ENCODE measurements around the gene PDE1C. TPM values are rescaled to one million over a fixed set of nuclear protein-coding genes. Genes with fewer than 3 reads are reported as not detected.

PDE1C gene
- total RNA-seq, 3 donors from 2014 or later = not detected

DNA sequence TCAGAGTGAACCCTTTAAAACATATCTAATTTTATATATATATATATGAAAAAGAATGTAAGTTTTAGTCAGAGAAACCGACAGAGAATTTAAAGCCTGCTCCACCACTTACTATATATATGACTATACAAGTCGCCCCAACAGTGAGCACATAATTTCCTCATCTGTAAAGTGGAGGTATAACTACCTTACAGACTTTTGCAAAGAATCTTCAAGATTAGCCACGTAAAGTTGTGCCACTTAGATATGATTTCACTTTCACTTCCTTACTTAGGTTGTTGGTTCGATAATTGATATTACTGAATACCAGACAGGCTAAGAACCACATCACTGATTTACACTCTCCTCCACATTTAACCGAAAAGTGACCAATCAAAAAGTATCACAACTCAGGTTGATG, 94.7 kb downstream of the PDE1C start:
- H3K9me3 Mint-ChIP-seq = peaks cover 15% of the 10 kb centered on the region
- H3K4me1 Mint-ChIP-seq (ENCODE audit: low read depth) = no peaks in the 10 kb centered on the region
- H3K36me3 Mint-ChIP-seq (ENCODE audit: insufficient read depth) = no peaks in the 10 kb centered on the region
- DNase-seq (no peak), ATAC-seq (no peak)
- H3K27me3 Mint-ChIP-seq (ENCODE audit: low read depth) = no peaks in the 10 kb centered on the region
- H3K4me3 Mint-ChIP-seq = no peak overlapping the region

DNA sequence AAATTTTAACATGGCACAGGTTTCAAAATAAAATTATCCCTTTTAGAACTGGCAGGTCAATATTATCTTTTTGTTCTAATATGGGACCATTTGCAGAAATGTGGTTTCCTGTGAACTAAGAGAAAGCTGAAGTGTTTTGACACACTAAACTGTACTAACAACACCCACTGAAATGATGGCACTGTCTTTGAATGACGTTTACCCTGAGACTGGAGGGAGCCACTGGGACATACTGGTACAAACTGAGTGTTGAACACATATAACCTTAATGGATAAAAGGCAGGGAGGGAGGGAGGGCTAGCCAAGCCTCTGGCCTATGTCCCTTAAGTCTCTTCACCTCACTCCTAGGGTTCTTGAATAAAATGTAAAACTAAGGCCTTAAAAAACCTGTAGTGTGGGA, 95.9 kb downstream of the PDE1C start:
- H3K4me1 Mint-ChIP-seq (ENCODE audit: low read depth) = no peaks in the 10 kb centered on the region
- H3K36me3 Mint-ChIP-seq (ENCODE audit: insufficient read depth) = no peaks in the 10 kb centered on the region
- ATAC-seq = no peak
- H3K27me3 Mint-ChIP-seq (ENCODE audit: low read depth) = no peaks in the 10 kb centered on the region
- no peak for DNase-seq
- peaks cover 18% of the 10 kb centered on the region for H3K9me3 Mint-ChIP-seq
- no peak overlapping the region for H3K4me3 Mint-ChIP-seq

DNA sequence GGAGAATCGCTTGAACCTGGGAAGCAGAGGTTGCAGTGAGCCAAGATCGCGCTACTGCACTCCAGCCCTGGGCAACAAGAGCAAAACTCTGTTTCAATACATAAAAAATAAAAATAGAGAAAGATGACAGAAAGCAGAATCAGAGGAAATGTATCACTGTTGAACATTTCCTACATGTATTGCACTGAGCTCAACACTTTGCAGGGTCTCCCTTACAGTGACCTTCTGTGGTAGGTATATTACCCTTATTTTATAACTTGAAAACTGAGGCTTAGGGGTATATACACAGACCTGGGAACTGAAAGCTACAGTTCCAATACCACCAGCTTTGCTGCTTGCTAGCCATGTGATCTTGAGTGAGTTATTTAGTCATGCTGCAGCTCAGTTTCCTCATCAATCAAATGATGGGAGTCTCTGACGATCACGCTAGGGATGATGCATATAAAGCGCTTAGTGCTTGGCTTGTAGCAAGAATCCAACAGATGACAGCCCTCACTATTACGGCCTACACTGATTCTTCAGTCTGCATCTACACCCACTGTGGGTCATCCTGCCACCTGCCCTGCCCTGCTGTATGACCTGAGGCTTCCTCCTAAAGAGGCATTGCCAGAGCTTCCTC, 99.0 kb downstream of the PDE1C start:
- H3K4me1 Mint-ChIP-seq (ENCODE audit: low read depth) = no peaks in the 10 kb centered on the region

DNA sequence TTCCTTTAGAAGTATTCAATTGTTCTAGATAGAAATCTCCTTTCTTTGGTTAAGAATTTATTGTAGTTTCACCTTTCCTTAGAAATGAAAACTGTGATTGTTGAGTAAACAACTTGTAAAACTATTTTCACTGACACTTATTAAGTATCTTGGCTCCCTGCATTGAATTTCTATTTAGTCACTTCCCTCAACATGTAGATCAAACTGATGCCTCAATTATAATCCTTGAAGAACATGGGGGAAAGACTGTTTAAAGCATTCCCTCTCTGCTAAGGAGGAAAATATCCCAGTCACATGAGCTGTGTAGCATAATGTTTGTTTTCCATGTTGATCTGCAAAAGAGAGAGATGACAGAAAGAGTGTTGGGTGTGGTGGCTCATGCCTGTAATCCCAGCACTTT, 99.7 kb downstream of the PDE1C start:
- ATAC-seq = no peak
- Mint-ChIP-seq H3K9me3 (peaks cover 6% of the 10 kb centered on the region), H3K4me3 (no peak overlapping the region), H3K36me3 (ENCODE audit: insufficient read depth) (no peaks in the 10 kb centered on the region), H3K27me3 (ENCODE audit: low read depth) (no peaks in the 10 kb centered on the region), H3K4me1 (ENCODE audit: low read depth) (no peaks in the 10 kb centered on the region)
- no peak for DNase-seq

More for the DNA sequence above, 99.0 kb downstream of the PDE1C start:
- DNase-seq (no peak), ATAC-seq (no peak)
- no peaks in the 10 kb centered on the region for H3K36me3 Mint-ChIP-seq (ENCODE audit: insufficient read depth)
- H3K27me3 Mint-ChIP-seq (ENCODE audit: low read depth) = no peaks in the 10 kb centered on the region
- no peak overlapping the region for H3K4me3 Mint-ChIP-seq
- peaks cover 11% of the 10 kb centered on the region for H3K9me3 Mint-ChIP-seq

DNA sequence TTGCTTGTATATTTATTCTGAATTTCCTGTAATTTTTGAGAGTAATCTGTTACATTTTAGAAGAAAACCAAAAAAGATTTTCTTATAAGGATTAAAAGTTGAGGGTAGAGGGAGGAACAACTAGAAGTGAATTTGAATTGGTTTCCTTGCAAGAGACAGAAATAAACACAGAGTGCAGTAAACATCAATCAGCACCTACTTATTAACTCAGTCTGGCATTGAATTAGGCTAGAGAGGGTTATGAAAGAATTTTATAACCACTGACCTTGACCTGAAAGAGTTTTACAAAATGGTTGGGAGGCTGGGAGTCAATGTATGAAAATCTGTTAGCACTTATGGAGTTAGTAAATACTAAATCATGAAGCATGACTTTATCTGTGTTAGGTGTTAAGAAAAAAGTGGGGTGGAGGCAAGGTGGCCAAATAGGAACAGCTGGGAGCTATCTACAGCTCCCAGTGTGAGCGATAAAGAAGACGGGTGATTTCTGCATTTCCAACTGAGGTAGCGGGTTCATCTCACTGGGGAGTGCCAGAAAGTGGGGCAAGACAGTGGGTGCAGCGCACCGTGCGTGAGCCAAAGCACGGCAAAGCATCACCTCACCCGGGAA, 106.5 kb downstream of the PDE1C start:
- Mint-ChIP-seq H3K36me3 (ENCODE audit: insufficient read depth) (no peaks in the 10 kb centered on the region), H3K4me1 (ENCODE audit: low read depth) (no peaks in the 10 kb centered on the region), H3K4me3 (no peak overlapping the region), H3K27me3 (ENCODE audit: low read depth) (no peaks in the 10 kb centered on the region), H3K9me3 (no peaks in the 10 kb centered on the region)
- ATAC-seq (no peak), DNase-seq (no peak)

DNA sequence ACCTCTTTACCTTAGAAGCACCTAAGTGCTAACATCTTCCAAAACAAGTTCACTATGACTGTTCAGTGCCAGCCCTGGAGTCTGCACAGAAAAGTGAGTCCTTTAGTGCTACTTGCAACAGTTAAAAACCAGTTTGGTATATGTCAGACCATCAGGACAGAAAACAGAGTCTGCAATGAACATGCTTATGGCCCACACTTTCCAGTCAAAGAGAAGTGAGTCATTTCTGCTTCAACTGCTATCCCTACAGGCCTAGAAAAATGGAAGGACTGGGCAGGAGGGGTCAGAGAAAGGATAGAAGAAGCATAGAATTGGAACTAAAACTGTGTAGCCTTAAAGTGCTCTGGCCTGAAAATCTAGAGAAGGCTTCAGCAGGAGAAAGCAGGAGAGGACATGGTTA, 108.0 kb downstream of the PDE1C start:
- H3K36me3 Mint-ChIP-seq (ENCODE audit: insufficient read depth) = no peaks in the 10 kb centered on the region
- H3K4me3 Mint-ChIP-seq = no peak overlapping the region
- no peaks in the 10 kb centered on the region for H3K27me3 Mint-ChIP-seq (ENCODE audit: low read depth)
- no peak for DNase-seq
- no peaks in the 10 kb centered on the region for H3K9me3 Mint-ChIP-seq
- no peak for ATAC-seq
- no peaks in the 10 kb centered on the region for H3K4me1 Mint-ChIP-seq (ENCODE audit: low read depth)

DNA sequence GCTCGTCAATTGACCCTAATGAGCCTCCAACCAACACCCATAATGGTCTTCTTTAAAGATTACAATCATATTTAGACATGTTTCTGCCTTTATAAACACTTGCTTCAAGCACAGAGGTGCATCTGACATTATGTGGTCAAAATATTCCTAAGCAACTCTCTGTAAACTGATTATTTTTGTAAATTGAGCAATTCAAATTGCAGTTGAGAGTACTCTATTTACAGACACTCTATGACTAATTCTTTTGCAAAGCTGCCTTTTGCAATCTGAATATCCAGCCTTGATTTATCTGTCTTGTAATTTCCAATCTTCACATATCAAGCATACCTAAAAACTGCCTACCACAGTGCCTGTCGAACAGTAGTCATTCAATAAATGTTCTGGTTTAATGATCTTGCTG, 112.0 kb downstream of the PDE1C start:
- Mint-ChIP-seq H3K4me3 (no peak overlapping the region), H3K27me3 (ENCODE audit: low read depth) (no peaks in the 10 kb centered on the region), H3K9me3 (peaks cover 5% of the 10 kb centered on the region), H3K36me3 (ENCODE audit: insufficient read depth) (no peaks in the 10 kb centered on the region), H3K4me1 (ENCODE audit: low read depth) (no peaks in the 10 kb centered on the region)
- DNase-seq = no peak
- no peak for ATAC-seq

DNA sequence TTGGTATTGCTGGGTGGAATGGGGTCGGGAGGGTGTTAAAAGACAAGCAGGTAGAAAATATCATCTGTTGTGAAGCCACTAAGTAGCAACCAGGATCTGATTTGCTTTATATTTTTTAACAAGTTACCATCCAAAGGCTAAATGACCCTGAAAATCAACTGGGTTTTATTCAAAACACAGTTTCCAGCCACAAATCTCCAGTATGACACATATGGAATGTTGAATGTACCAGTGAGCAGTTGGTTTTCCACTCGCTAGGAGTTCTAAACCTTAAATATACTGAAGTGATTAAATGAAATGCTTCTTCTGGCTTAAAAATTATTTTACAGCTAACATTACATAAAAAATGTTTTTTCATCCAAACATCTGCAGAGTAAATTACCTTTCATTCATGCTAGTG, 112.5 kb downstream of the PDE1C start:
- no peaks in the 10 kb centered on the region for H3K27me3 Mint-ChIP-seq (ENCODE audit: low read depth)
- ATAC-seq (no peak), DNase-seq (no peak)
- H3K4me3 Mint-ChIP-seq = no peak overlapping the region
- no peaks in the 10 kb centered on the region for H3K4me1 Mint-ChIP-seq (ENCODE audit: low read depth)
- H3K36me3 Mint-ChIP-seq (ENCODE audit: insufficient read depth) = no peaks in the 10 kb centered on the region
- peaks cover 5% of the 10 kb centered on the region for H3K9me3 Mint-ChIP-seq

DNA sequence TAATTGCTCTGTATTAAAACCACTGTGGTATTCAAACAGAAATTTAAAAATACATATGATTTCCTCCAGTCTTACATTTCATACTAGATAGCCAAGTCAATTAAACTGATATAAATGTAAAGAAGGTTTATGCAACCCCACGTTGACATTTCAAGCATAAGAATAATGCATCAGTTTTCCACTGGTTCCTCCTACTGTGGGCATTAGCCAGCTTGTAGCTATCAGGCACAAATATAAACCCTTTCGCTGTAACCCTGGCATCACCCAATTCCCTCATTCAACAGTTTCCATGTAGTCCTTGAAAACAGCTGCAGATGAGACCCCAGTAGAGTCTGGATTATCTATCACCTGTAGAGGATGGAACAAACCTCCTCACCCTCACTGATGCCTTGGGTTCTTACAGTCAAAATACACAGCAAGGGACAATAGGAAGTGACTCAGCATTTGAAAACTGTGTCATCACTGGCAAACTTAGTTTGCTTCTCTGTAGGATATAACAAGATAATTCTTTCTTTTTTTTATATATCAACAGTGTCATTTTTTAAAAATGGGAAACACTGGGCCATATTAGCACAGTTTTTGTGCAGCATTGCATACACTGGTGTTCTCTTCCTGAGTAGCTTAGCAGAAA, 113.0 kb downstream of the PDE1C start:
- Mint-ChIP-seq H3K27me3 (ENCODE audit: low read depth) (no peaks in the 10 kb centered on the region), H3K4me3 (no peak overlapping the region), H3K36me3 (ENCODE audit: insufficient read depth) (no peaks in the 10 kb centered on the region), H3K4me1 (ENCODE audit: low read depth) (no peaks in the 10 kb centered on the region), H3K9me3 (peaks cover 5% of the 10 kb centered on the region)
- DNase-seq (no peak), ATAC-seq (no peak)

DNA sequence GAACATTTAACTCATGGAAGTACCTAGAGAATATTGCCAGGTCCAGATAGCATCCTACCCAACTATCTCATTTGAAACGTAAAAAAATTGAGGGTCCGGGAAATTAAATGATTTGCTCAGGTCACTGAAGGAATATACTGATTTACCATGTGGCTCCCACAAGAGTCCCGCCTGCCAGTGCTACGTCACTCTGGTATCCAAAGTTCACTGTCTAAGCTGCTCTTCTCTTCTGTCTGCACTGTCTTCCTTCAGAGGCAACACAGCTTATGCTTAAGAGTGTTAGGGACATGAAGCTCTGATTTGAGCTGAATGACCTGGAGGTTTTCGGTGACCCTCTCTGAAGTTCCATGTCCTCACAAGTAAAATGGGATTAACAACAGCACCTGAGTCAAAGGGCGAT, 114.6 kb downstream of the PDE1C start:
- DNase-seq (no peak), ATAC-seq (no peak)
- no peaks in the 10 kb centered on the region for H3K4me1 Mint-ChIP-seq (ENCODE audit: low read depth)
- peaks cover 5% of the 10 kb centered on the region for H3K9me3 Mint-ChIP-seq
- no peaks in the 10 kb centered on the region for H3K27me3 Mint-ChIP-seq (ENCODE audit: low read depth)
- no peak overlapping the region for H3K4me3 Mint-ChIP-seq
- H3K36me3 Mint-ChIP-seq (ENCODE audit: insufficient read depth) = no peaks in the 10 kb centered on the region

DNA sequence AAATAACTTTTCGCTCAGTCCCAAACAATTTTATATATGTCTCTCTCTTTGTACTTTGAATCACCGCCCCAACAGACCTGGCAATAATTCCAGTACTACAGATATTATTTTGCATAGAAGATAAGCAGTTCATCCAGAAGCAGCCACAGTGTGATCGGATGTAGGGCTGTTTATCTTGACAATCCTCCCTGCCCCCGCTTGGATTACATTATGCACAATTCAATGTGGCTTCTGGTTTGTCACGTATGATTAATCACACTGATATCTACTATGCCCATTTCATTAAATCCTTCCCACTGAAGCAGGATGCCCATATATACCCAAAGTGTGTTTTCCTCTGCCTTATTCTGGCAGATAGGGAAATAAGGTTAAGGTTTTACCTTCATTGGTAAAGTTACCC, 115.2 kb downstream of the PDE1C start:
- Mint-ChIP-seq H3K9me3 (peaks cover 5% of the 10 kb centered on the region), H3K27me3 (ENCODE audit: low read depth) (no peaks in the 10 kb centered on the region), H3K4me1 (ENCODE audit: low read depth) (no peaks in the 10 kb centered on the region), H3K4me3 (no peak overlapping the region), H3K36me3 (ENCODE audit: insufficient read depth) (no peaks in the 10 kb centered on the region)
- DNase-seq = no peak
- no peak for ATAC-seq

DNA sequence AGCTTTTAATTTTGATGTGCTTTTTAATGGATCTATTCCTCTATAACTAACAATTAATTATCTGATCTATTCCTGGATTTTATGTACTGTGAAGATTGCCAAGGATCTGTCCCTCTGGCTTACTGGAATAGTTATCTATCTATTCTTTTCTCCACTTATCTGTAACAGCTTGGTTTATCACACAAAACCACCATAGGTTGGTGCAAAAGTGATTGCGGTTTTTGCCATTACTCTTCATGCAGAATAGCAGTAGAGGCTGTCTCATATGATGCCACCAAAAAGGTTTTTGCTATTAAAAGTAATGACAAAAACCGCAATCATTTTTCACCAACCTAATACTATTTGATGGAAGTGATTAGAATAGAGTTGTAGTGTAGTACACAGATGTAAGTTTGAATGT, 115.7 kb downstream of the PDE1C start:
- Mint-ChIP-seq H3K36me3 (ENCODE audit: insufficient read depth) (no peaks in the 10 kb centered on the region), H3K4me3 (no peak overlapping the region), H3K27me3 (ENCODE audit: low read depth) (no peaks in the 10 kb centered on the region), H3K9me3 (peaks cover 5% of the 10 kb centered on the region), H3K4me1 (ENCODE audit: low read depth) (no peaks in the 10 kb centered on the region)
- ATAC-seq = no peak
- DNase-seq = no peak

DNA sequence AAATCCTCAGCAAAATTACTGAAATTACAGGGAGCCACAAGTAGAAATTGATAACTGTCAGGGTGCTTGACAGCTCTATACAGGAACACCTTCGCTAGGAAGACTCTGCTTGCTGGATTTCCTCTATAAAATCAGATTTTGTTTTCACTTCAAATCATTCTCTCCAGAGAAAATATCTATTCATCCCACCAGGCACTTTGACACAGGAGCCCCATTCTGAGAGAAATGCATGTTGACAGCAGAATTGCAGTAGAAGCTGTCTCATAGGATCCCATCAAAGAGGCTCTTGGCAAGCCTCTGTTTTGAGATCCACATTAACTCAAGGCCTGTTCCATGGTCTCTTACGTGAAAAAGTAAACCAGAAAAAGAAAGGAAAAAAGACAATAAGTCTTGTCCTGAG, 116.8 kb downstream of the PDE1C start:
- no peaks in the 10 kb centered on the region for H3K27me3 Mint-ChIP-seq (ENCODE audit: low read depth)
- no peaks in the 10 kb centered on the region for H3K36me3 Mint-ChIP-seq (ENCODE audit: insufficient read depth)
- no peak for ATAC-seq
- no peak for DNase-seq
- H3K4me1 Mint-ChIP-seq (ENCODE audit: low read depth) = no peaks in the 10 kb centered on the region
- no peak overlapping the region for H3K4me3 Mint-ChIP-seq
- peaks cover 5% of the 10 kb centered on the region for H3K9me3 Mint-ChIP-seq

DNA sequence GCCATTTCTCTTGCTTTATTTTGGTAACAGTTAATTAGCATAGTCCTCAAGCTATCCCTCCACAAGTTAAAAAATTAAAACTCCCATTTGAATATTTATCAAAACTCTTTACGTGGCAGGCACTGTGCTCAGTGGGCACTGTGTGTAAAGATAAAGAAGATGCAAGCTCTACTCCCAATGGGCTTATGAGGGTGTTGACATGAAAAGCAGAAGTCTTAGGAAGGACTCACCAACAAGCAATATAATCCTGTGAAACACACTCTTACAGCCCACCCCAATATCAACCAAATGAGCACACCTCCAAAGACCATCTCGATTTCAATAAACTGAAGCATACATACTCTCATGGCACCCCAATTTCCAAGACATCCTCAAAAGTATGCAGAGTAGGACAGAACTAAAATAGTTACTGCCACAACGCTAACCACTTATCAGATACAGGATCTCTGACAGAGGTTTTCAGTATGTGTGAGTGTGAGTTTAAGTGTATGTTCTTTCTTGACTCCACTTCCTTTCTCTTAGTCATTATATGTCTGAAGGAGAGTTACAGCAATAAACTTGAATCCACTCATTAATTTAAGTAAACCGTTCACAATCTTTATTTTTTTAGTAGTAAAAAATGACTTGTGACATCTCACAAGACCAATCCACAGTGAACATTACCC, 120.0 kb downstream of the PDE1C start:
- Mint-ChIP-seq H3K9me3 (peaks cover 18% of the 10 kb centered on the region), H3K4me3 (no peak overlapping the region)
- no peak for ATAC-seq

DNA sequence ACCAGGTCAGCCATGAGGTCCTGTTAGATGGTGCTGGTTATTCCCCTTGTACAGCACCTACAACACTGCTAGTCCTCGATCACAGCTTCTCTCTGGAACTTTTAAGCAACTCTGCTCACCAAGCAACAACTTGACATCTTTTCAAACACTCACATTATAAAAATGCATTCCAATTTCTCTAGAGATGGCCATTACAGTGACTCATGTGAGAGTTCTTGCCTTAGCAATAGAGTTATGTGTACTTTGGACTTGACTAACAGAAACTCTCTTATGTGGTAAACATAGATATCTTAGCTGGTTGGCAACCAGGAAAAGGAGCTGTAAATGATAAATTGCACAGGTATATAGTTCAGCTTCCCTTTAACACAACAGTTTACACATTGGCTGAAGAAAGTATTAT, 122.2 kb downstream of the PDE1C start:
- Mint-ChIP-seq H3K9me3 (peaks cover 13% of the 10 kb centered on the region), H3K4me3 (no peak overlapping the region), H3K4me1 (ENCODE audit: low read depth) (no peaks in the 10 kb centered on the region), H3K27me3 (ENCODE audit: low read depth) (no peaks in the 10 kb centered on the region), H3K36me3 (ENCODE audit: insufficient read depth) (no peaks in the 10 kb centered on the region)
- ATAC-seq (no peak), DNase-seq (no peak)

More for the DNA sequence above, 120.0 kb downstream of the PDE1C start:
- no peak for DNase-seq
- Mint-ChIP-seq H3K4me1 (ENCODE audit: low read depth) (no peaks in the 10 kb centered on the region), H3K36me3 (ENCODE audit: insufficient read depth) (no peaks in the 10 kb centered on the region), H3K27me3 (ENCODE audit: low read depth) (no peaks in the 10 kb centered on the region)

Measured in activated T-cell treated with anti-CD3 and anti-CD28 coated beads, Interleukin-2, amount 50 U/mL, for 4 hours (primary cell).